B cell (primary cell): Measurements from ENCODE around the gene KRT222. TPM values are rescaled to one million over a fixed set of nuclear protein-coding genes. Genes with fewer than 3 reads are reported as not detected.

Experiments used
- ATAC-seq: fragments of 200-7000 bp; cut with Tn5 transposase; one replicate; pipeline ENCODE4 v1.10.0; 2021; ENCODE audit warnings: low read depth, mild to moderate bottlenecking, moderate number of reproducible peaks, moderate library complexity
- CTCF ChIA-PET: fragments of 350-600 bp; sonication (Branson Sonifier 250); formaldehyde crosslinking; loops from one replicate; lab custom pipeline; 2021; ENCODE audit warnings: antibody characterized with exemption, inconsistent platforms; lab: Charles Lee
- POLR2A ChIA-PET: fragments of 350-600 bp; sonication (Branson Sonifier 250); formaldehyde crosslinking; loops from one replicate; lab custom pipeline; 2021; ENCODE audit warnings: antibody characterized with exemption; lab: Charles Lee
- DNase-seq: peaks from one replicate; pipeline ENCODE4 v3.0.0; 2013
- H2AFZ ChIP-seq: 2 replicates; pipeline ENCODE4 v1.6.1; 2012; ENCODE audit warnings: mild to moderate bottlenecking, low read depth, low read length; ENCODE audit not compliant: insufficient read depth, poor library complexity, severe bottlenecking
- H3K27ac ChIP-seq, 2 donors: 1 replicate in 1 of 2; 2 replicates in 1 of 2; pipeline ENCODE4 v1.5.1; 2012 to 2013; ENCODE audit warnings: low read length in 2 of 2, mild to moderate bottlenecking in 2 of 2, moderate library complexity in 1 of 2
- H3K27me3 ChIP-seq, 4 experiments: fragments of 200-600 bp in 1 of 4; sonication (generic) in 1 of 4; replicated peaks in 1 of 4; 1 replicate in 2 of 4; 2 replicates in 2 of 4; pipeline versions ENCODE4 v1.6.1 to v1.7.0; 2013 to 2016; ENCODE audit warnings: low read length in 3 of 4, mild to moderate bottlenecking in 2 of 4, mixed read lengths in 1 of 4, moderate library complexity in 1 of 4; ENCODE audit not compliant: insufficient read depth in 4 of 4, control insufficient read depth in 3 of 4; ENCODE audit errors: control extremely low read depth in 1 of 4
- H3K36me3 ChIP-seq, 2 experiments: replicated peaks in 1 of 2; 1 replicate in 1 of 2; 2 replicates in 1 of 2; pipeline versions ENCODE4 v1.6.1 to v1.7.1; 2013; ENCODE audit warnings: low read length in 1 of 2; ENCODE audit not compliant: insufficient read depth in 2 of 2, control insufficient read depth in 1 of 2; ENCODE audit errors: control extremely low read depth in 1 of 2, extremely low read depth in 1 of 2
- H3K4me1 ChIP-seq, 2 donors: fragments of 200-600 bp in 1 of 2; sonication (generic) in 1 of 2; 1 replicate in 1 of 2; 2 replicates in 1 of 2; pipeline versions ENCODE4 v1.5.1 to v1.6.1; 2013 to 2017; ENCODE audit warnings: low read length in 2 of 2; ENCODE audit not compliant: control insufficient read depth in 2 of 2, insufficient read depth in 2 of 2
- H3K4me2 ChIP-seq: replicated peaks from 2 replicates; pipeline ENCODE3; 2012; ENCODE audit warnings: mild to moderate bottlenecking, low read depth, low read length; ENCODE audit not compliant: poor library complexity, severe bottlenecking
- H3K4me3 ChIP-seq, 5 experiments: fragments of 200-600 bp in 1 of 5; sonication (generic) in 1 of 5; 1 replicate in 3 of 5; 2 replicates in 2 of 5; pipeline versions ENCODE4 v1.5.1 to v1.7.0; 2011 to 2016; ENCODE audit warnings: low read length in 4 of 5, mild to moderate bottlenecking in 4 of 5, low read depth in 2 of 5, control low read depth in 1 of 5, moderate library complexity in 1 of 5; ENCODE audit not compliant: insufficient read depth in 1 of 5; ENCODE audit errors: control extremely low read depth in 1 of 5, extremely low read depth in 1 of 5
- H3K79me2 ChIP-seq: fragments of 200-600 bp; sonication (generic); one replicate; pipeline ENCODE4 v1.6.0; 2016; ENCODE audit warnings: low read length; ENCODE audit not compliant: control insufficient read depth, insufficient read depth
- H3K9ac ChIP-seq: fragments of 200-600 bp; sonication (generic); 2 replicates; pipeline ENCODE4 v1.6.1; 2017; ENCODE audit warnings: mild to moderate bottlenecking, low read length, moderate library complexity
- H3K9me3 ChIP-seq, 3 donors: one replicate each; pipeline versions ENCODE4 v1.6.1 to v1.7.1; 2013; ENCODE audit warnings: low read length in 2 of 3; ENCODE audit not compliant: control insufficient read depth in 2 of 3, insufficient read depth in 1 of 3; ENCODE audit errors: control extremely low read depth in 1 of 3
- H4K20me1 ChIP-seq: 2 replicates; pipeline ENCODE4 v1.6.0; 2012; ENCODE audit warnings: mild to moderate bottlenecking, low read length; ENCODE audit not compliant: insufficient read depth, control insufficient read depth, poor library complexity, severe bottlenecking
- H3K27ac Mint-ChIP-seq: one replicate; pipeline ENCODE4 v1.8.0; 2021; ENCODE audit warnings: mixed read lengths
- H3K27me3 Mint-ChIP-seq: one replicate; pipeline ENCODE4 v1.8.0; 2021; ENCODE audit warnings: mixed read lengths
- H3K4me1 Mint-ChIP-seq: one replicate; pipeline ENCODE4 v1.8.0; 2021; ENCODE audit warnings: mixed read lengths
- H3K4me3 Mint-ChIP-seq: one replicate; pipeline ENCODE4 v1.8.0; 2021; ENCODE audit warnings: mixed read lengths
- H3K9me3 Mint-ChIP-seq: one replicate; pipeline ENCODE4 v1.8.0; 2022; ENCODE audit warnings: mixed read lengths; ENCODE audit not compliant: insufficient read depth
- CTCF ChIP-seq: fragments of 200-600 bp; IDR thresholded peaks from one replicate; pipeline ENCODE4 v1.8.0; 2022; ENCODE audit warnings: antibody characterized with exemption, mild to moderate bottlenecking
- EZH2 ChIP-seq: IDR thresholded peaks from 2 replicates; pipeline ENCODE4 v1.6.1; 2012; ENCODE audit warnings: borderline replicate concordance, low read depth, mild to moderate bottlenecking, moderate library complexity, low read length; ENCODE audit not compliant: insufficient read depth, poor library complexity, severe bottlenecking
- WGBS: methylation state at CpG from one replicate; pipeline ENCODE4 v1.1.5; 2013; ENCODE audit warnings: missing lambda C conversion rate; ENCODE audit not compliant: insufficient coverage; 5-methylcytosine and 5-hydroxymethylcytosine counted together
- intact Hi-C: fragments of 100-400 bp; cut with micrococcal nuclease; formaldehyde crosslinking; loops from one replicate; pipeline ENCODE4 v1.10.0; 2022
- polyA plus RNA-seq: library from polyadenylated mRNA; depleted of rRNA; stranded (reverse); fragments of >200 nt; gene quantifications from 2 replicates; pipeline ENCODE4 v1.2.3, GENCODE V29; 2012
- total RNA-seq, 2 donors: library from RNA; stranded (reverse); fragments of 120-200 nt in 1 of 2; gene quantifications; 1 replicate in 1 of 2; 2 replicates in 1 of 2; pipeline versions ENCODE4 v1.2.3 to v1.2.4, GENCODE V29; 2013 to 2022

KRT222 gene
- total and polyA plus RNA-seq, 2 donors (not counting 1 experiment from before 2014, with no cell fraction given): not detected

GRCh38 chr17:40613467-40614154, 51.4 kb downstream of the KRT222 start:
- H3K9me3 Mint-ChIP-seq: no peaks in the 10 kb centered on the region
- 95% methylated on average over 4 of the region's 5 CpGs for WGBS
- CTCF ChIA-PET: interaction anchor here (0.5 to 11.9 kb wide), 10 partner anchors 10 to 214 kb away, joined by 3 to 634 read pairs (median 32); partner anchors contain the start of genes CCR7 and IGFBP4
- no peaks in the 10 kb centered on the region for H3K79me2 ChIP-seq
- H3K4me1 Mint-ChIP-seq: peaks cover 68% of the 10 kb centered on the region
- H4K20me1 ChIP-seq: no peaks in the 10 kb centered on the region
- POLR2A ChIA-PET: interaction anchor here (0.6 to 6.1 kb wide), 6 partner anchors 10 to 65 kb away, joined by 3 to 132 read pairs (median 13); partner anchors contain the start of gene CCR7
- no peak overlapping the region for H2AFZ ChIP-seq
- TF ChIP-seq CTCF (no peak), EZH2 (no peak)
- no peaks in the 10 kb centered on the region for H3K27me3 ChIP-seq
- peaks cover 46 to 53% of the 10 kb centered on the region in 2 donors for H3K4me1 ChIP-seq
- H3K4me3 ChIP-seq: no peak overlapping the region
- no peak overlapping the region for H3K27ac ChIP-seq
- no peaks in the 10 kb centered on the region for H3K27me3 Mint-ChIP-seq
- peak overlapping the region; percentile 36 for H3K4me3 Mint-ChIP-seq
- H3K27ac Mint-ChIP-seq: peak overlapping the region; percentile 86
- H3K4me2 ChIP-seq: no peak overlapping the region
- intact Hi-C loops: loop anchor here (2.0 kb wide), 1 partner anchor 61 kb away; no protein-coding TSS in a partner anchor
- H3K9ac ChIP-seq: no peak overlapping the region
- no peaks in the 10 kb centered on the region for H3K36me3 ChIP-seq
- no peak for ATAC-seq
- no peaks in the 10 kb centered on the region for H3K9me3 ChIP-seq
- no peak for DNase-seq
